ENCODE data around the gene RSPH3.

DNA sequence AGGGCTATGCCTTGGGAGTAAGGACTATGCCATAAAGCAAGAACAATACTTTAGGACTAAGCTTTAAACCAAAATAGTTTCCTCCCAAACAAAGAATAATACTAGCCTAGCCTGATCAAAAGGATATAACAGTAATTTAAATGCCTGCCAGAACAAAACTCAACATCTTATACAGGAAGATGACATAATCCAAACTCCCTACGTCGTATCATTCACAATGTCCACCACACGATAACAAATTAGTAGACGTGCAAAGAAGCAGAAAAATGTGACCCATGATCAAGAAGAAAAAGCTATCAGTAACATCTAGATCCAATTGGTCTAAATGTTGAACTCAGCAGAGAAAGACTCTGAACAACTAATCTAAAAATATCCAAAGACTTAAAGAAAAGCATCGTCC is 65.8 kb downstream of the RSPH3 start:
- TF ChIP-seq TAF1 (IDR thresholded peaks at IDR 0.05; ENCODE audit: borderline replicate concordance, insufficient read depth, low read length) (no peak), POLR2AphosphoS5 (IDR thresholded peaks at IDR 0.05; ENCODE audit: low read depth, low read length) (no peak), SIN3A (IDR thresholded peaks at IDR 0.05; ENCODE audit: borderline replicate concordance, insufficient read depth, low read length) (no peak), FOXP2 (optimal IDR thresholded peaks at IDR 0.05; ENCODE audit: borderline replicate concordance, extremely low read depth, extremely low read length, insufficient read depth) (no peak)
- TF ChIP-seq, protein P1, sequence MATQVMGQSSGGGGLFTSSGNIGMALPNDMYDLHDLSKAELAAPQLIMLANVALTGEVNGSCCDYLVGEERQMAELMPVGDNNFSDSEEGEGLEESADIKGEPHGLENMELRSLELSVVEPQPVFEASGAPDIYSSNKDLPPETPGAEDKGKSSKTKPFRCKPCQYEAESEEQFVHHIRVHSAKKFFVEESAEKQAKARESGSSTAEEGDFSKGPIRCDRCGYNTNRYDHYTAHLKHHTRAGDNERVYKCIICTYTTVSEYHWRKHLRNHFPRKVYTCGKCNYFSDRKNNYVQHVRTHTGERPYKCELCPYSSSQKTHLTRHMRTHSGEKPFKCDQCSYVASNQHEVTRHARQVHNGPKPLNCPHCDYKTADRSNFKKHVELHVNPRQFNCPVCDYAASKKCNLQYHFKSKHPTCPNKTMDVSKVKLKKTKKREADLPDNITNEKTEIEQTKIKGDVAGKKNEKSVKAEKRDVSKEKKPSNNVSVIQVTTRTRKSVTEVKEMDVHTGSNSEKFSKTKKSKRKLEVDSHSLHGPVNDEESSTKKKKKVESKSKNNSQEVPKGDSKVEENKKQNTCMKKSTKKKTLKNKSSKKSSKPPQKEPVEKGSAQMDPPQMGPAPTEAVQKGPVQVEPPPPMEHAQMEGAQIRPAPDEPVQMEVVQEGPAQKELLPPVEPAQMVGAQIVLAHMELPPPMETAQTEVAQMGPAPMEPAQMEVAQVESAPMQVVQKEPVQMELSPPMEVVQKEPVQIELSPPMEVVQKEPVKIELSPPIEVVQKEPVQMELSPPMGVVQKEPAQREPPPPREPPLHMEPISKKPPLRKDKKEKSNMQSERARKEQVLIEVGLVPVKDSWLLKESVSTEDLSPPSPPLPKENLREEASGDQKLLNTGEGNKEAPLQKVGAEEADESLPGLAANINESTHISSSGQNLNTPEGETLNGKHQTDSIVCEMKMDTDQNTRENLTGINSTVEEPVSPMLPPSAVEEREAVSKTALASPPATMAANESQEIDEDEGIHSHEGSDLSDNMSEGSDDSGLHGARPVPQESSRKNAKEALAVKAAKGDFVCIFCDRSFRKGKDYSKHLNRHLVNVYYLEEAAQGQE (IDR thresholded peaks at IDR 0.05; ENCODE audit: insufficient read depth in 1 of 2, low read depth in 2 of 2, low read length in 2 of 2): no peak

Data from PFSK-1 (cell line).